NT2/D1 (cell line): Measurements from ENCODE around the gene MRPS26.
"Not testable (repeated sequence)": the region's sequence is repeated elsewhere in the genome, so short reads cannot be mapped to it uniquely, and the experiment has no call there.

Source experiments
- DNase-seq: peaks from one replicate; pipeline ENCODE4 v3.0.0-alpha.2; 2011; ENCODE audit warnings: low read depth, low spot score
- H3K27me3 ChIP-seq: 2 replicates; pipeline ENCODE4 v1.6.0; 2011; ENCODE audit warnings: mild to moderate bottlenecking; ENCODE audit not compliant: insufficient read length, insufficient read depth
- H3K36me3 ChIP-seq: 2 replicates; pipeline ENCODE4 v1.6.1; 2011; ENCODE audit warnings: mild to moderate bottlenecking, low read length, mixed read lengths; ENCODE audit not compliant: insufficient read depth, insufficient read length
- H3K4me1 ChIP-seq: 2 replicates; pipeline ENCODE4 v1.5.1; 2011; ENCODE audit not compliant: insufficient read depth, insufficient read length
- H3K4me3 ChIP-seq: 2 replicates; pipeline ENCODE4 v1.5.1; 2011; ENCODE audit warnings: low read depth; ENCODE audit not compliant: insufficient read length
- H3K9ac ChIP-seq: 2 replicates; pipeline ENCODE4 v1.6.0; 2011; ENCODE audit warnings: low read depth; ENCODE audit not compliant: insufficient read length
- H3K9me3 ChIP-seq: 2 replicates; pipeline ENCODE4 v1.5.1; 2011; ENCODE audit warnings: mild to moderate bottlenecking, low read length; ENCODE audit not compliant: insufficient read depth
- SUZ12 ChIP-seq: IDR thresholded peaks from 2 replicates; pipeline ENCODE4 v1.6.1; 2011; ENCODE audit not compliant: insufficient read length, insufficient read depth; ENCODE audit errors: extremely low read depth
- YY1 ChIP-seq: IDR thresholded peaks from 2 replicates; pipeline ENCODE4 v1.6.1; 2011; ENCODE audit not compliant: insufficient read length, insufficient read depth
- ZNF274 ChIP-seq: IDR thresholded peaks from 2 replicates; pipeline ENCODE4 v1.6.1; 2011; ENCODE audit warnings: mild to moderate bottlenecking, low read depth, low read length

Gene MRPS26

DNA sequence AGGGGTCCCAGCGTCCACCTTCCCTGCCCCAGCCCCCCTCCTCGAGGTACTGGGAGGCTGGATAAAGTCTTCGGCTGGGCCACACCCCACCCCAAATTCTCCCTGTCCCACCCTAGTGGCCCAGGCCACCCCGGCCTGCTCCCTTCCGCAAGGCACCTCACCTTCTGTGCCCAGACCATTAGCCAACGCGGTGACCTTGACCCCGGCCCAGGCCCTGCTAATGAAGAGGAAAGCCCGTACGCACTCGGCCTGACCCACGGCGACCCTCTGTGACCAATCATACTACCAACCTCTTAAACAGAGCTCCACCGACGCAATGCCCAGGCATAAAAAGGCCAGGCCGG lies 25.4 kb downstream of the MRPS26 start:
- peaks cover 24% of the 10 kb centered on the region for H3K27me3 ChIP-seq
- no peaks in the 10 kb centered on the region for H3K36me3 ChIP-seq
- H3K4me3 ChIP-seq: peak overlapping the region; percentile 26
- no peaks in the 10 kb centered on the region for H3K4me1 ChIP-seq
- H3K9me3 ChIP-seq: peaks cover 5% of the 10 kb centered on the region; the same call in 1 of the 2 replicates
- TF ChIP-seq YY1 (no peak), SUZ12 (no peak), ZNF274 (no peak)
- H3K9ac ChIP-seq: peak overlapping the region; percentile 33
- DNase-seq: no peak

DNA sequence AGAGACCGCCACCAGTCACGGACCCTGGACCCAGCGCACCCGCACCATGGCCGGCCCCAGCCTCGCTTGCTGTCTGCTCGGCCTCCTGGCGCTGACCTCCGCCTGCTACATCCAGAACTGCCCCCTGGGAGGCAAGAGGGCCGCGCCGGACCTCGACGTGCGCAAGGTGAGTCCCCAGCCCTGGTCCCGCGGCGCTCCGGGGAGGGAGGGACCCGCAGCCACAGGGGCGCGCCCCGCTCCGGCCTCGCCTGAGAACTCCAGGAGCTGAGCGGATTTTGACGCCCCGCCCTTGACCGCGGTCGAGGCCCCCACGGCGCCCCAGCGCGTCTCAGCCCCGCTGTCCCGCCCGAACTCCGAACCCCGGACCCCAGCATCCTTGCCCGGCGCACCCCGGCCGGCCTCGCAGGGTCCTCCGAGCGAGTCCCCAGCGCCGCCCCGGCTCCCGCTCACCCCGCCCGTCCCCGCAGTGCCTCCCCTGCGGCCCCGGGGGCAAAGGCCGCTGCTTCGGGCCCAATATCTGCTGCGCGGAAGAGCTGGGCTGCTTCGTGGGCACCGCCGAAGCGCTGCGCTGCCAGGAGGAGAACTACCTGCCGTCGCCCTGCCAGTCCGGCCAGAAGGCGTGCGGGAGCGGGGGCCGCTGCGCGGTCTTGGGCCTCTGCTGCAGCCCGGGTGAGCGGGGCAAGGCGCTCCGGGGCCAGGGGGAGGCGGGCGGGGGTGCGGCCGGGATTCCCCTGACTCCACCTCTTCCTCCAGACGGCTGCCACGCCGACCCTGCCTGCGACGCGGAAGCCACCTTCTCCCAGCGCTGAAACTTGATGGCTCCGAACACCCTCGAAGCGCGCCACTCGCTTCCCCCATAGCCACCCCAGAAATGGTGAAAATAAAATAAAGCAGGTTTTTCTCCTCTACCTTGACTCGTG lies 26.0 kb downstream of the MRPS26 start, which contains the start of gene OXT:
OXT (plus strand) TSS at position 11 of the 920 bp plus-strand sequence; CDS start at position 47, 36 bp downstream.
- H3K4me3 ChIP-seq: peak within 1 kb of the TSS; percentile 26
- H3K9me3 ChIP-seq: peaks cover 5% of the 10 kb centered on the region; the same call in 1 of the 2 replicates
- peak within 1 kb of the TSS; percentile 33 for H3K9ac ChIP-seq
- no peaks in the 10 kb centered on the region for H3K36me3 ChIP-seq
- peaks cover 24% of the 10 kb centered on the region for H3K27me3 ChIP-seq
- no peak for DNase-seq
- no peaks in the 10 kb centered on the region for H3K4me1 ChIP-seq
- no peak for TF ChIP-seq YY1
- no peak for TF ChIP-seq ZNF274
- TF ChIP-seq SUZ12: no peak

DNA sequence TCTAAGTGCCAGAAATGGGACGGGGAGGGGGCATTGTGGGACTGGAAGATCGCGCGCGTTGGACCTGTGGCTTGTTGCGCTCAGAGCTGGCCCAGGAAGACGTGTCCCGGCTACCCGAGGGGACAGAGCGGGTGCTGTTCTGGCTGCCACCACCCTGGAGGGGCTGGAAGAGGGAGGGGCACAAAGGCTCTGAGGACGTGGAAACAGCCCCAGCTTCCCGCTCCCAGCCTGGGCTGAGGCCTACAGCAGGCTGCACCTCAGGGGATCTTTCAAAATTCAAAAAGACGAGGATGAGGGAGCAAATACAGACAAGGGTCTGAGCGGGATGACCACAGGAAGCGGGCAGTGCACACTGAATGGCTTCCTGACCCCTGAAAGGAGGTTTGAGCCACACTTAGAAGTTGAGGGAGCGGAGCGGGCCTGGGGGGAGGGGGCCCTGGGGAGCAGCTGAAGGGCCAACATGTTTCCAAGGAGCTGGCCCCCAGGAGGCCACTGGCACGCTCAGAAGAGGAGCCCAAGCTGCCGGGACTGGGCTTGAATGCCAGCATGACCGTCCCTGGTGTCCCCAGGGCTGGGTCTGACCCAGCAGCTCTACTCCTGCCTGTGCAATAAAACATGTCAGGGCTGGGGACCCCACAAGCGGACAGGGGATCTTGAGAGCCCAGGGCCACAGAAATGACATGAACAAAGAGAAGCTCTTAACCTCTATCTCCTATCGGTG lies 26.8 kb downstream of the MRPS26 start:
- TF ChIP-seq SUZ12 (no peak), YY1 (no peak), ZNF274 (no peak)
- Histone ChIP-seq H3K36me3 (no peaks in the 10 kb centered on the region), H3K9me3 (peaks cover 5% of the 10 kb centered on the region; the same call in 1 of the 2 replicates), H3K27me3 (peaks cover 24% of the 10 kb centered on the region), H3K4me1 (no peaks in the 10 kb centered on the region), H3K4me3 (no peak overlapping the region), H3K9ac (no peak overlapping the region)
- DNase-seq: no peak

DNA sequence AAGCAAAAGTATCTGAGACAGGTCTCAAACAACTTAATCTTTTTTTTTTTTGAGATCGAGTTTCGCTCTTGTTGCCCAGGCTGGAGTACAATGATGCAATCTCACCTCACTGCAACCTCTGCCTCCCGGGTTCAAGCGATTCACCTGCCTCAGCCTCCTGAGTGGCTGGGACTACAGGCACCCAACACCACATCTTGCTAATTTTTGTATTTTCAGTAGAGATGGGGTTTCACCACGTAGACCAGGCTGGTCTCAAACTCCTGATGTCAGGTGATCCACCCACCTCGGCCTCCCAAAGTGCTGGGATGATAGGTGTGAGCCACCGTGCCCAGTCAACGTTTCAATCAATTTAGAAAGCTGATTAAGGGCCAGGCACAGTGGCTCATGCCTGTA lies 27.4 kb downstream of the MRPS26 start:
- peaks cover 24% of the 10 kb centered on the region for H3K27me3 ChIP-seq
- not testable (repeated sequence) for H3K36me3 ChIP-seq, DNase-seq, H3K9me3 ChIP-seq, H3K4me1 ChIP-seq, H3K4me3 ChIP-seq, H3K9ac ChIP-seq

DNA sequence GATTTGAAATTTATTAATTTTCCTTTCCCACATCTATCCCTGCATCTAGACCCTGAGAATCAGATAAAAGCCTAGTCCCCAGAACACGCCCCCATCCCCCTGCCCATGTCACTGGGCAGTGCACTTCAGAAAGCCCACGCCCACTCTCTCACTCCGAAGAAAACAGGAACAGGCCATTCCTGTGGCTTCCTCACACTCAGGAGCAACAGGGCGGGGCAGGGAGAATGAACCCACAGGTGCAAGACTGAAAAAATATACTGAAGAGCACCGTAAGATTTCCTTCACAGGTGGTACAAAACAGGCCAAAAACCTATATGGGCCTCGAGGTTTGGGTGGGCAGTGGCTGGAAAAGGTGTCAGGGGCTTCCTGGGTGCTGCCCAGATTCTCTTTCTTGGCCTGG lies 29.0 kb downstream of the MRPS26 start:
- DNase-seq: no peak
- Histone ChIP-seq H3K4me1 (no peaks in the 10 kb centered on the region), H3K9me3 (peaks cover 5% of the 10 kb centered on the region; the same call in 1 of the 2 replicates), H3K4me3 (no peak overlapping the region), H3K36me3 (no peaks in the 10 kb centered on the region), H3K27me3 (peaks cover 24% of the 10 kb centered on the region), H3K9ac (no peak overlapping the region)
- TF ChIP-seq YY1 (no peak), SUZ12 (no peak), ZNF274 (no peak)

- H3K9me3 ChIP-seq, H3K4me3 ChIP-seq, H3K4me1 ChIP-seq, H3K9ac ChIP-seq, H3K36me3 ChIP-seq, DNase-seq: not testable (repeated sequence)
- H3K27me3 ChIP-seq: peaks cover 24% of the 10 kb centered on the region
Measured at GRCh38 chr20:3075315-3075714, 29.5 kb downstream of the MRPS26 start.

DNA sequence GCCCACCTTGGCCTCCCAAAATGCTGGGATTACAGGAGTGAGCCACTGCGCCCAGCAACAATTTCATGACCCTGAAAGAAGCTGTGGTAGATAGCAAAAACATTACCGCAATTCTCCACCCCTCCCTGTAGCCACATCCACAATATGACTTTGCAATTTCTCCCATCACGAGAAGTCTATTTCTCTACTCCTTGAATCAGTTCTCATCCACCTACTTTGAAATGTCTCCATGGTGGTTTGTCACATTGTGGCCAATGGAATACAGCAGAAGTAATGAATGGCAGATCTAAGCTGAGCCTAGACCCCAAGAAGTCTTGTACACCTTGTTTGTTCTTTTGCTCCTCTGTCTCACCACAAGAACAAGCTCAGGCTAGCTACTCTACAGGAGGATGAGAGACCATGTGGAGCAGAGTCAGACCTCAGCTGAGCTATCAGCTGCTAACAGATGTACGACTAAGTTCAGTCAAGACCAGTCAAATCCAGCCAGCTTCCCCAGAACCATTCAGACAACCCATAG lies 31.8 kb downstream of the MRPS26 start:
- no peaks in the 10 kb centered on the region for H3K4me1 ChIP-seq
- no peaks in the 10 kb centered on the region for H3K36me3 ChIP-seq
- H3K4me3 ChIP-seq: no peak overlapping the region
- H3K27me3 ChIP-seq: peaks cover 28% of the 10 kb centered on the region
- no peak for DNase-seq
- H3K9me3 ChIP-seq: peaks cover 5% of the 10 kb centered on the region; the same call in 1 of the 2 replicates
- H3K9ac ChIP-seq: no peak overlapping the region
- no peak for TF ChIP-seq ZNF274
- TF ChIP-seq YY1: no peak
- TF ChIP-seq SUZ12: no peak
